Osteoblast (primary cell): ENCODE data around the gene LRMDA. TPM values are rescaled to one million over a fixed set of nuclear protein-coding genes. Genes with fewer than 3 reads are reported as not detected.
A peak's percentile ranks its signal among the peaks of the same experiment; 100 is the strongest.

Experiments
- DNase-seq: peaks from one replicate; pipeline ENCODE4 v3.0.0; 2011; ENCODE audit warnings: low spot score, mixed read lengths; ENCODE audit not compliant: insufficient read length; ENCODE audit errors: missing footprints
- H2AFZ ChIP-seq: 2 replicates; pipeline ENCODE4 v1.6.0; 2011; ENCODE audit warnings: mild to moderate bottlenecking, low read length
- H3K27ac ChIP-seq: 2 replicates; pipeline ENCODE4 v1.5.1; 2011; ENCODE audit warnings: mild to moderate bottlenecking, low read depth, low read length, moderate library complexity
- H3K27me3 ChIP-seq: 2 replicates; pipeline ENCODE4 v1.6.0; 2012; ENCODE audit warnings: mild to moderate bottlenecking, control low read depth, inconsistent platforms, low read length, moderate library complexity; ENCODE audit not compliant: insufficient read depth
- H3K36me3 ChIP-seq: 2 replicates; pipeline ENCODE4 v1.5.1; 2011; ENCODE audit warnings: mild to moderate bottlenecking, low read length, control low read depth, moderate library complexity; ENCODE audit not compliant: insufficient read depth
- H3K4me1 ChIP-seq: 2 replicates; pipeline ENCODE4 v1.5.1; 2011; ENCODE audit warnings: mild to moderate bottlenecking, low read length, control low read depth, moderate library complexity; ENCODE audit not compliant: insufficient read depth
- H3K4me2 ChIP-seq: 2 replicates; pipeline ENCODE4 v1.6.0; 2011; ENCODE audit warnings: mild to moderate bottlenecking, low read length; ENCODE audit not compliant: insufficient read depth
- H3K4me3 ChIP-seq: fragments of 200-600 bp; sonication (generic); 3 replicates; pipeline ENCODE4 v1.5.1; 2012; ENCODE audit warnings: mild to moderate bottlenecking, low read length, inconsistent platforms; ENCODE audit not compliant: insufficient read depth
- H3K79me2 ChIP-seq: 2 replicates; pipeline ENCODE4 v1.6.0; 2012; ENCODE audit warnings: mild to moderate bottlenecking, low read length, control low read depth, inconsistent platforms; ENCODE audit not compliant: insufficient read depth
- H3K9me3 ChIP-seq: 2 replicates; pipeline ENCODE4 v1.5.1; 2011; ENCODE audit warnings: low read depth, low read length, control low read depth
- H4K20me1 ChIP-seq: 2 replicates; pipeline ENCODE4 v1.6.0; 2012; ENCODE audit warnings: mild to moderate bottlenecking, low read length, control low read depth; ENCODE audit not compliant: insufficient read depth
- CTCF ChIP-seq: IDR thresholded peaks from 2 replicates; pipeline ENCODE4 v1.5.1; 2011; ENCODE audit warnings: mild to moderate bottlenecking, low read depth, low read length, moderate library complexity; ENCODE audit errors: extremely low read depth
- total RNA-seq: library from RNA; depleted of rRNA; stranded (reverse); fragments of >200 nt; gene quantifications from 2 replicates; pipeline ENCODE4 v1.2.3, GENCODE V29; 2012

LRMDA gene
- total RNA-seq, 1 donor = 18.5 TPM

DNA sequence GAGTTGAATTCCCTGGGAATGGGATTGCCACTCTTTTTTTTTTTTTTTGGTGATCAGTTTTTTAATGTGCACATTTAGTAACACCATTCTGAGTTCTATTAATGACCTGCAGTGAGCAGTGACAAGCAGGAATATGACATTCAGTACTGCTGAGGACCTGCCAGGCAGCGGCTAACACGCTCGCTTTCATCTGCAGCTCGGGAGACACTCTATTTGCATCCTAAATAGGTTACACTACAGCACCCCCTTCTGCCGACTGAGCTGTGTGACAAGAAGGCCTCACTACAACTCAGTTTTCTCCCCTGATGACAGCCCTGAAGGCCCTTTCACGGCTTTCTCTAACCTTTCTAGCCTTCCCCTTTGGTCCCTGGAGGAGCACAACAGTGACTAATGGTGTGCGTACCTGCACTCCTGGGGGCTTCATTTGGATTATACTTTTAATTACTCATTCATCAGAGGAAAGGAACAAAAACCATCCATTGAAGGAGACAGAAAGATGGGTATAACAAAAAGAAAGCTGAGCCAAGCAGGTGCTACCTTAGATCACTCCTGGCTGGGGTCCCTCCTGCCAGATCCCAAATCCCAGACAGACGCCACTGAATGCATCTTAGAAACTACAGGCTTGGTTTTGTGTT lies 872.4 kb downstream of the LRMDA start:
- Histone ChIP-seq H3K36me3 (no peaks in the 10 kb centered on the region), H3K4me3 (no peak overlapping the region), H4K20me1 (no peaks in the 10 kb centered on the region), H3K4me2 (no peak overlapping the region), H3K4me1 (peaks cover 34% of the 10 kb centered on the region), H3K27ac (no peak overlapping the region), H3K9me3 (no peaks in the 10 kb centered on the region), H2AFZ (no peak overlapping the region), H3K27me3 (no peaks in the 10 kb centered on the region), H3K79me2 (no peaks in the 10 kb centered on the region)
- peak; percentile 74 for DNase-seq
- peak; percentile 72 for TF ChIP-seq CTCF

- H3K79me2 ChIP-seq = no peaks in the 10 kb centered on the region
- DNase-seq = no peak
- no peaks in the 10 kb centered on the region for H3K27me3 ChIP-seq
- no peaks in the 10 kb centered on the region for H3K9me3 ChIP-seq
- no peaks in the 10 kb centered on the region for H4K20me1 ChIP-seq
- no peak overlapping the region for H2AFZ ChIP-seq
- peaks cover 51% of the 10 kb centered on the region for H3K4me1 ChIP-seq
- no peak overlapping the region for H3K27ac ChIP-seq
- no peaks in the 10 kb centered on the region for H3K36me3 ChIP-seq
- TF ChIP-seq CTCF = no peak
- no peak overlapping the region for H3K4me3 ChIP-seq
- no peak overlapping the region for H3K4me2 ChIP-seq
Measured at GRCh38 chr10:76305930-76306615, 874.6 kb downstream of the LRMDA start.

GRCh38 chr10:76306856-76307255 lies 875.4 kb downstream of the LRMDA start:
- Histone ChIP-seq H2AFZ (no peak overlapping the region), H4K20me1 (no peaks in the 10 kb centered on the region), H3K4me1 (peaks cover 51% of the 10 kb centered on the region), H3K4me3 (no peak overlapping the region), H3K4me2 (no peak overlapping the region), H3K27me3 (no peaks in the 10 kb centered on the region), H3K79me2 (no peaks in the 10 kb centered on the region), H3K9me3 (no peaks in the 10 kb centered on the region), H3K27ac (no peak overlapping the region), H3K36me3 (no peaks in the 10 kb centered on the region)
- no peak for DNase-seq
- no peak for TF ChIP-seq CTCF

- Histone ChIP-seq H3K4me2 (no peak overlapping the region), H3K36me3 (no peaks in the 10 kb centered on the region), H4K20me1 (no peaks in the 10 kb centered on the region), H3K4me1 (peaks cover 34% of the 10 kb centered on the region), H3K27me3 (no peaks in the 10 kb centered on the region), H3K79me2 (no peaks in the 10 kb centered on the region), H3K4me3 (no peak overlapping the region), H2AFZ (no peak overlapping the region), H3K27ac (peak overlapping the region; percentile 13), H3K9me3 (no peaks in the 10 kb centered on the region)
- no peak for TF ChIP-seq CTCF
- no peak for DNase-seq
Measured at GRCh38 chr10:76309070-76309469, 877.6 kb downstream of the LRMDA start.
